Stimulated activated CD4-positive, alpha-beta T cell treated with anti-CD3 and anti-CD28 coated beads, Interleukin-4, amount 100 ng/mL, for 1 hour (primary cell): ENCODE measurements around the gene KIF26B.

Experiments used
- DNase-seq: peaks from one replicate; pipeline ENCODE4 v3.0.0-alpha.2; 2020

Gene KIF26B

DNA sequence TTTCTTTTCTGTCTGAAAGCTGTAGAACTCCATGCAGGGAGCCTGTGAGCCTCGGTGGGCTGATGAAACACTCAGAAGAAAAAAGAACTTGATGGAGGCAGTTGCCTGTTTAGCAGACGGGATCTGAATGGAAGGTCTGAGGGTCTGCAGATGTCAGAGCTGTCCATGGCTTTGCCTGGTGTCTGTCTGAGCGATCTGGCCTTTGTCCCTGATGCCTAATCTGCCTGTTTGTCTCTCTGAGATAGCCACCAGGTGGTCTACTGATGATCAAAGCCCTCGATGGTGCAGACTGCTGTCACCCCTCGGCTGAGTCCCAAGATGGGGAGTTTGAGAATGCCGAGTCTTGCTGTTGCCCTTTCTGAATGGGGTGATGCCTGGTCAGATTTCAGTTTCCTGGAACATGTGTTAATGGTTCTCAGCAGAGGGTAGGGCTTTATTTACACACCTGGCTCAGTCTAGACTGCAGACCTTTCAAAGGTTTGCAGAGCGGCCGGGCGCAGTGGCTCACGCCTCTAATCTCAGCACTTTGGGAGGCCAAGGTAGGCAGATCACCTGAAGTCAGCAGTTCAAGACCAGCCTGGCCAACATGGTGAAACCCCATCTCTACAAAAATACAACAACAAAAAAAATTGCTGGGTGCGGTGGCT is 90.4 kb downstream of the KIF26B start:
- no peak for DNase-seq

DNA sequence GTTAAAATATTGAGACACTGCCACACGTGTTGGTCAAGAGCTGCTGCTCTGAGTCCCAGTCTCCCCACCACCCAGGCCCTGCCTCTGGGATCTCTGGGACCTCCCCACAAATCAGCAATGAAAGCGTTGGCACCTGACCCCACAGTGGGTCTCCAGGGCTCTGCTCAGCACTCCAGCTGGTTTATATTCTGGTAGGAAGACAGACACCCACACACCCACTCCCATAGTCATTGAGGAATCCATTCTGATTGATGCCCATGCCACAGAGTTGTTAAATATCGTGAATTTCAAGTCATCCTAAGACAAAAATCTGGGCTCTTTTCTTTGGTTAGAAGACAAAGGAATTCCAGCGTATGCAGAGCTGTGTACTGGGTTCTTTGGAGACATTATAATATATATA is 91.6 kb downstream of the KIF26B start:
- no peak for DNase-seq

DNA sequence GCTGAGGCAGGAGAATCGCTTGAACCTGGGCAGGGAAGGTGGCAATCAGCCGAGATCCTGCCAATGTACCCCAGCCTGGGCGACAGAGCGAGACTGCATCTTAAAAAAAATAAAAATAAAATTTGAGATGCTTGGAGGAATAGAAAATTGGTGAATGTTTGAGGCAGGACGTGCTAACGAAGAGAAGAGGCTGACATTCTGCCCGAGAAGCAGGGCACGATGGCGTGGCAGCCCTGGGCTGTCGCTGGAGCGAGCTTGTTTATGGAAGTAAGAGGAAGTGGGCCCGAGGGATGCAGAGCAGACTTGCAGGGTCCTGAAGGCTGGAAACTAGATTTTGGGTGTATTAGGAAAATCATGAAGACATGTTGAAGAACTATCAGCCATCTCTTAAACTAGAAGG is 92.6 kb downstream of the KIF26B start:
- no peak for DNase-seq

DNA sequence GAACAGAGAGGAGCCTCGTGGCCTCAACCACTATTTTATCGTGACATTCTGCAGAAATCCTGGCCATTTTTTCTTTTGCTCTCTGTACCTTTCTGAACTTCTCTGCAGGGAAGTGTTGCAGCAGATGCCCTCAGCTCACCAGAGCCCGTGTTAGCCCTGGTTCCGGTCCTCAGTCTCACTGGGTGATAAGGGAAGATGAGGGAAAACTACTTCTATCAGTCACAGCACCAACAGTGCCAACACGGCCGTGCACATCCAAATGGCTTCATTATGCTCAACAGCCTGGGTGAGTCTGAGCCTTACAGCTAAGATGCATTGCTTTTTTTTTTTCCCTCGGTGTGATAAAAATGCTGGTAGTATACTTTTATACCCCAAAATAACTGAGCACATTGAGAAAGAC is 93.0 kb downstream of the KIF26B start:
- no peak for DNase-seq

DNA sequence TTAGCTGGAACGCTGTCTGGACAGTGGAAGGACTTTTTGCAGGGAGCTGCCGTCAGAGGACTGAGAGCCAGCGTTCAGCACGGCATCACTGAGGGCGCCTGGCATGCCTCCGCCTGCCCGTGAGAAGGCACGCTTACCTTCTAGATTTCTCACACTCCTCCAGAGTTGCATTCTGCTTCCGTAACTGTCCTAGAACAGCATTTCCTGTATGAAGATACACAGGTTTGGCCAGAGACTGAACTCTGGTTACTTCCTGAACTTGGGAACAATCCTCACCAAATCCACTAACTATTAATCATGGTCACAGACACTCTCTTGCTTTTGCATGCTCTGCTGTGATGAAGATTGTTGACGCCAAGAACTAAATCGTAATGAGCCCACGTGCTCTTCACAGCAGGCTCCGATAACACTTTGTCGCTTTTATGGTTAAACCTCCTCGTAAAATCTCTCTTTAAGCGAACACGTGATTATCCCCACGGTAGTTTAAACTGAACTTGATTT is 93.5 kb downstream of the KIF26B start:
- DNase-seq = no peak

- DNase-seq = no peak
These were observed 101.0 kb downstream of the KIF26B start for GRCh38 chr1:245255783-245256182.

- no peak for DNase-seq
These were observed 101.7 kb downstream of the KIF26B start for GRCh38 chr1:245256528-245256927.

- no peak for DNase-seq
These were observed 103.6 kb downstream of the KIF26B start for GRCh38 chr1:245258271-245258920.

GRCh38 chr1:245260110-245260882 is 105.5 kb downstream of the KIF26B start:
- no peak for DNase-seq

DNA sequence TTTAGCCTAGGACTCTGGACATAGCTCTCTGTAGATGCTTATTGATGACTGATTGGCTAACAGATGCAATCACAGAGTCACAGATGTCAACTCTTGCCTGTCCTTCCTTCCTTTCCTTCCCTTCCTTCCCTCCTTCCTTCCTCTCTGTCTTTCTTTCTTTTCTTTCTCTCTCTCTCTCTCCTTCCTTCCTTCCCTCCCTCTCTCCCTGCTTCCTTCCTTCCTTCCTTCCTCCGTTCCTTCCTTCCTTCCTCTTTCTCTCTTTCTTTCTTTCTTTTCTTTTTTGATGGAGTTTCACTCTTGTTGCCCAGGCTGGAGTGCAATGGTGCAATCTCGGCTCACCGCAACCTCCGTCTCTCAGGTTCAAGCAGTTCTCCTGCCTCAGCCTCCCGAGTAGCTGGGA is 106.1 kb downstream of the KIF26B start:
- no peak for DNase-seq

DNA sequence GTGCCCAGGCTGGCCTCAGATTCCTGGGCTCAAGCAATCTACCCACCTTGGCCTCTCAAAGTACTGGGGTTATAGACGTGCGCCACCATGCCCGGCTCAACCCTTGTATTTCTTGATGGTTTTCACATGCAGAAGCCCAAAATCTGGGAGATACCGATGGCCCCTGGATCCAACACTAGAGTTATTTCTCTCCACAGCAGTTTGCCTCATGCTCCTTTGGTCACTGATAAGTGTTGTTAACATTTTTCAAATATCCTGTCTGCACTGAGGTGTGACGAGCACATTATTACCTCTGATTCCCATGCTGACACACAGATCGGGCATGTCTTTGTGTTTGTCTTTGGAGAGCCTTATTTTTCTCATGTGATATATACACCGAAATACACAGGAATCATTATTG is 107.0 kb downstream of the KIF26B start:
- no peak for DNase-seq

GRCh38 chr1:245263529-245264095 is 108.8 kb downstream of the KIF26B start:
- no peak for DNase-seq

- no peak for DNase-seq
These were observed 109.4 kb downstream of the KIF26B start for GRCh38 chr1:245264226-245264625.

- DNase-seq = no peak
These were observed 111.3 kb downstream of the KIF26B start for GRCh38 chr1:245266105-245266504.

- no peak for DNase-seq
These were observed 115.3 kb downstream of the KIF26B start for GRCh38 chr1:245270063-245270462.

GRCh38 chr1:245270972-245271371 is 116.2 kb downstream of the KIF26B start:
- DNase-seq = no peak

DNA sequence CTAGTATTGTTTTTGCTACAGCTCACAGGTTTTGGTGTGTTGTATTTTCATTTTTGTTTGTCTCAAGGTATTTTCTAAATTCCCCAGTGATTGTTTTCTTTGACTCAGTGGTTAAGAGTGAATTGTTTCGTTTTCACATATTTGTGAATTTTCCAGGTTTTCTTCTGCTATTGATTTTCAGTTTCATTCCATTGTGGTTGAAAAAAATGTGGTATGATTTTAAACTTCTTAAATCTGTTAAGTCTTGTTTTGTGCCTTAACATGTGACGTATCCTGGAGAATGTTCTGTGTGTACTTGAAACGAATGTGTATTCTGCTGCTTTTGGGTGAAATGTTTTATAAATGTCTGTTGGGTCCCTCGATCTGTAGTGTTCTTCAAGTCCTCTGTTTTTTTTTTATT is 117.9 kb downstream of the KIF26B start:
- no peak for DNase-seq

GRCh38 chr1:245276445-245276844 is 121.7 kb downstream of the KIF26B start:
- DNase-seq = no peak

DNA sequence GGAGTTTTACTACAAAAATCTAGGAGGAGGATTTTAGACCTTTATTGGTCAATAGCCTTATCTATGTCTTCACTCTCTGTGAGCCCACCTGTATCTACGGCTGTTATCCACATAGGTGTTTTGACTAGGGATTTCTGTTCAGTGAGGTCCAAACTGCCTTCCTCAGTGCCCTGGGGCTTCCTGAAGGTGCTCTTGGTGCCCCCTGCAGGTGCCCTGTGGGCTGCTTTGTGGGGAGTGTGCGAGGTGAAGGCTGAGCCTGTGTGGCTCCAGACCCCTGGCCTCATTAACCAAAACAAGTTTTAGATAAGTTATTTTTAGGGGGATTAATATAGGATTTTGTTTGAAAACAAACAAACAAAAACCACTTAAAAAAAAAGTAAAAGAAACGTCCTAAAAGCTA is 122.5 kb downstream of the KIF26B start:
- DNase-seq = no peak

DNA sequence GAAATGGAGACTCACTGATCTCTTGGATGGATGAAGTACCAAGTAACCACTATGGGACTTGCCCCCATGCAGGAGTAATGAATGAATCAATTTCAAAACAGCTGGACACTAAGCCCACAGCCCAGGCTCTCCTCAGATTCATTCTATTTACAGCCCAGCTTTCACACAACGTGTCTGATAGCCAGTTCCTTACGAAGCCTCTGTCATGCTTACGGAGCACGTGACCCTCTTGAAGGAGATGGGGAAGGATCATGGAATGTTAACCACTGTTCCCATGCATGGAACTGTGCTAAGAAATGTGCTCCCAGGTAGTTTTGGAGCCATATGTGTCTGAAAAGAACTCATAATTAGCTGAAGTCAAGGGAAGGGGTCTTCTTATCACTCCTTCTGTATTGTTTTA is 124.1 kb downstream of the KIF26B start:
- DNase-seq = no peak

- DNase-seq = no peak
These were observed 124.6 kb downstream of the KIF26B start for GRCh38 chr1:245279346-245279745.

DNA sequence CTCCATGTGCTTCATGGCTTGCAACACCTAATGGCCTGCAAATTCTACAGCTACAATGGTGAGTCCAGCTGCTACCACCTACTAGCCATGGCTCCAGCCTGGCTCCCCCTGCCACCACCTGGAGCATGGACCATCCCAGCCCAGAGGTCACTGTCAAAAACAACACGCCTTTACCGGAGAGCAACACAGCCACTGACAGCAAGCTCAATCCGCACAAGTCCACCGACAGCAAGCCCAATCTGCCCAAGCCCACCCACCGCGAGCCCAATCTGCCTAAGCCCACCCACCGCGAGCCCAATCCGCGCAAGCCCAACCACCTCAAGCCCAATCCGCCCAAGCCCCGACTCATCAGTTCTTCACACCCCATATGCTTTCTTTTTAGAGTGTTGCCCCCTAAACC is 128.2 kb downstream of the KIF26B start:
- no peak for DNase-seq

- no peak for DNase-seq
These were observed 130.4 kb downstream of the KIF26B start for GRCh38 chr1:245285168-245285567.

DNA sequence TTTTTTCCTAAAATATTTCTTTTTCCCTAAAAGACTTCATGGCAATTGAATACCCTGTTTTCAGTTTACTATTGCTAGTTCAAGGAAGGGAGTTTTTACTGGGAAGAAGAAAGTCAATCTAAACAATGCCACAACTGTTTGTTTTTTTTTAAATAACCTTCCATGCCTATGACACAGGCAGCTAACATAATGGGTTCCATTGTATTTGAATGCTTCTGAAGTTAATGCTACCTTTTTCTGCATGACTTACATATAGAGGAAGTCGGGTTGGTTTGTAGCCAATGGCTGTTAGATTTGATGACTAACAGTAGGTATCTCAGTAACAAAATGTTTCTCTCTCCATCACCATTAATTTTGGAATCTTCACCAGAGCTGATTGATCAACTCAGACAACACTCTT is 134.0 kb downstream of the KIF26B start:
- no peak for DNase-seq
